Mammary epithelial cell (primary cell): ENCODE results near the gene ANKRD7.

ENCODE experiments used
- EZH2 ChIP-seq: IDR thresholded peaks from 2 replicates; pipeline ENCODE4 v1.6.1; 2012; ENCODE audit warnings: low read length, inconsistent platforms, borderline replicate concordance
- TF ChIP-seq, protein P1 (sequence below), 2 donors: IDR thresholded peaks in 1 of 2; conservative IDR thresholded peaks in 1 of 2; 2 replicates each; pipeline ENCODE4 v1.5.1; 2011 to 2012; ENCODE audit warnings: inconsistent platforms in 2 of 2, low read length in 2 of 2, mild to moderate bottlenecking in 2 of 2, control low read depth in 1 of 2, low read depth in 1 of 2; ENCODE audit not compliant: insufficient read depth in 1 of 2; ENCODE audit errors: extremely low read depth in 1 of 2

- no peak for TF ChIP-seq EZH2
- TF ChIP-seq, protein P1, sequence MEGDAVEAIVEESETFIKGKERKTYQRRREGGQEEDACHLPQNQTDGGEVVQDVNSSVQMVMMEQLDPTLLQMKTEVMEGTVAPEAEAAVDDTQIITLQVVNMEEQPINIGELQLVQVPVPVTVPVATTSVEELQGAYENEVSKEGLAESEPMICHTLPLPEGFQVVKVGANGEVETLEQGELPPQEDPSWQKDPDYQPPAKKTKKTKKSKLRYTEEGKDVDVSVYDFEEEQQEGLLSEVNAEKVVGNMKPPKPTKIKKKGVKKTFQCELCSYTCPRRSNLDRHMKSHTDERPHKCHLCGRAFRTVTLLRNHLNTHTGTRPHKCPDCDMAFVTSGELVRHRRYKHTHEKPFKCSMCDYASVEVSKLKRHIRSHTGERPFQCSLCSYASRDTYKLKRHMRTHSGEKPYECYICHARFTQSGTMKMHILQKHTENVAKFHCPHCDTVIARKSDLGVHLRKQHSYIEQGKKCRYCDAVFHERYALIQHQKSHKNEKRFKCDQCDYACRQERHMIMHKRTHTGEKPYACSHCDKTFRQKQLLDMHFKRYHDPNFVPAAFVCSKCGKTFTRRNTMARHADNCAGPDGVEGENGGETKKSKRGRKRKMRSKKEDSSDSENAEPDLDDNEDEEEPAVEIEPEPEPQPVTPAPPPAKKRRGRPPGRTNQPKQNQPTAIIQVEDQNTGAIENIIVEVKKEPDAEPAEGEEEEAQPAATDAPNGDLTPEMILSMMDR (conservative IDR thresholded peaks at IDR 0.05 in 1 of 2, IDR thresholded peaks at IDR 0.05 in 1 of 2; ENCODE audit: extremely low read depth in 1 of 2, insufficient read depth in 1 of 2, low read depth in 1 of 2, low read length in 2 of 2), result peak; percentile 29 to 48
Observed at GRCh38 chr7:118250860-118251494, 26.5 kb downstream of the ANKRD7 start.
